ENCODE results near the gene EFL1.

GRCh38 chr15:82275410-82275809 is 12.9 kb upstream of the EFL1 start:
- TF ChIP-seq POLR2AphosphoS5 (IDR thresholded peaks at IDR 0.05) (no peak), EP300 (IDR thresholded peaks at IDR 0.05; ENCODE audit: low read depth) (no peak), CTCF (IDR thresholded peaks at IDR 0.05) (no peak), POLR2A (IDR thresholded peaks at IDR 0.05) (no peak)
